Testis (tissue), 3 donors: ENCODE measurements around the gene KCNG4. TPM values are rescaled to one million over a fixed set of nuclear protein-coding genes. Genes with fewer than 3 reads are reported as not detected.

Source experiments
- DNase-seq: peaks from one replicate; pipeline ENCODE4 v3.0.0-alpha.2; 2019
- H3K27ac ChIP-seq, 2 donors: fragments of 200-600 bp; sonication (generic); one replicate each; pipeline ENCODE4 v1.5.1; 2019
- H3K27me3 ChIP-seq: fragments of 200-600 bp; sonication (generic); one replicate; pipeline ENCODE4 v1.5.1; 2019
- H3K36me3 ChIP-seq: fragments of 200-600 bp; sonication (generic); one replicate; pipeline ENCODE4 v1.5.1; 2017; ENCODE audit warnings: low read depth; ENCODE audit errors: missing control alignments
- H3K4me1 ChIP-seq: fragments of 200-600 bp; sonication (generic); one replicate; pipeline ENCODE4 v1.5.1; 2019
- H3K4me3 ChIP-seq, 2 donors: fragments of 200-600 bp; sonication (generic); one replicate each; pipeline ENCODE4 v1.5.1; 2017 to 2019
- H3K9me3 ChIP-seq: fragments of 200-600 bp; sonication (generic); one replicate; pipeline ENCODE4 v1.5.1; 2017
- CTCF ChIP-seq, 3 experiments: fragments of 450-650 bp in 2 of 3; fragments of 200-600 bp in 1 of 3; sonication (generic) in 1 of 3; IDR thresholded peaks; one replicate each; pipeline ENCODE4 v1.5.1; 2016 to 2019; ENCODE audit warnings: antibody characterized with exemption in 3 of 3, mild to moderate bottlenecking in 2 of 3, moderate library complexity in 1 of 3
- POLR2A ChIP-seq: fragments of 450-650 bp; IDR thresholded peaks from one replicate; pipeline ENCODE4 v1.6.1; 2017; ENCODE audit warnings: antibody characterized with exemption, mild to moderate bottlenecking, moderate library complexity
- WGBS, 2 donors: methylation state at CpG; one replicate each; pipeline ENCODE4 v1.1.5; 2018; 5-methylcytosine and 5-hydroxymethylcytosine counted together
- intact Hi-C: fragments of 100-400 bp; cut with DNase I; formaldehyde crosslinking; loops from one replicate; pipeline ENCODE4 v1.15.1; 2023; ENCODE audit warnings: low total_unique reads
- polyA plus RNA-seq: library from polyadenylated mRNA; stranded (reverse); fragments of 350-450 nt; fragmentation: Illumina TruSeq; extraction: RNeasy Lipid Tissue Mini Kit (QIAGEN cat#74804); gene quantifications from one replicate; pipeline ENCODE4 v1.2.3, GENCODE V29; 2014; ENCODE audit warnings: low read depth, low replicate concordance; ENCODE audit not compliant: insufficient read depth
- total RNA-seq, 2 donors: library from RNA; depleted of rRNA; stranded (reverse); fragments of >200 nt; gene quantifications; one replicate each; pipeline ENCODE4 v1.2.3, GENCODE V29; 2016

KCNG4 gene
- total and polyA plus RNA-seq, 3 donors from 2014 or later: 0.06 to 0.08 TPM; not detected in 1

- H3K4me1 ChIP-seq: no peaks in the 10 kb centered on the region
- no peak overlapping the region for H3K27ac ChIP-seq
- H3K36me3 ChIP-seq: no peaks in the 10 kb centered on the region
- no peak overlapping the region for H3K4me3 ChIP-seq
- no peaks in the 10 kb centered on the region for H3K27me3 ChIP-seq
- H3K9me3 ChIP-seq: no peaks in the 10 kb centered on the region
- WGBS, 2 donors: 89 to 90% methylated on average over 11 to 15 of the region's 15 CpGs
- TF ChIP-seq CTCF (IDR thresholded peaks at IDR 0.05) (no peak), POLR2A (no peak)
- intact Hi-C loops: no loop called here
- no peak for DNase-seq
Observed at GRCh38 chr16:84214451-84215066, 25.3 kb downstream of the KCNG4 start.

GRCh38 chr16:84212631-84213030 is 27.2 kb downstream of the KCNG4 start:
- H3K4me1 ChIP-seq: no peaks in the 10 kb centered on the region
- no peaks in the 10 kb centered on the region for H3K36me3 ChIP-seq
- intact Hi-C loops: no loop called here
- no peaks in the 10 kb centered on the region for H3K27me3 ChIP-seq
- DNase-seq: no peak
- 86 to 91% methylated on average over 4 of the region's 4 CpGs for WGBS, 2 donors
- TF ChIP-seq CTCF (IDR thresholded peaks at IDR 0.05): no peak
- TF ChIP-seq POLR2A: no peak
- no peak overlapping the region for H3K4me3 ChIP-seq
- no peaks in the 10 kb centered on the region for H3K9me3 ChIP-seq
- H3K27ac ChIP-seq: no peak overlapping the region

- no peaks in the 10 kb centered on the region for H3K36me3 ChIP-seq
- no peaks in the 10 kb centered on the region for H3K27me3 ChIP-seq
- H3K4me1 ChIP-seq: no peaks in the 10 kb centered on the region
- no peak overlapping the region for H3K4me3 ChIP-seq
- no peak overlapping the region for H3K27ac ChIP-seq
- TF ChIP-seq POLR2A: no peak
- TF ChIP-seq CTCF (IDR thresholded peaks at IDR 0.05): no peak
- H3K9me3 ChIP-seq: no peaks in the 10 kb centered on the region
- DNase-seq: no peak
- WGBS, 2 donors: 77 to 83% methylated on average over 4 of the region's 4 CpGs
- intact Hi-C loops: no loop called here
Observed at GRCh38 chr16:84212154-84212553, 27.7 kb downstream of the KCNG4 start.

GRCh38 chr16:84209989-84210388 is 29.8 kb downstream of the KCNG4 start:
- no peak for DNase-seq
- H3K27me3 ChIP-seq: no peaks in the 10 kb centered on the region
- TF ChIP-seq POLR2A (no peak), CTCF (IDR thresholded peaks at IDR 0.05) (no peak)
- WGBS, 2 donors: 81 to 86% methylated on average over 2 of the region's 2 CpGs
- no peaks in the 10 kb centered on the region for H3K4me1 ChIP-seq
- intact Hi-C loops: no loop called here
- no peaks in the 10 kb centered on the region for H3K36me3 ChIP-seq
- no peak overlapping the region for H3K27ac ChIP-seq
- no peak overlapping the region for H3K4me3 ChIP-seq
- H3K9me3 ChIP-seq: no peaks in the 10 kb centered on the region

- Histone ChIP-seq H3K36me3 (no peaks in the 10 kb centered on the region), H3K4me3 (no peak overlapping the region), H3K27me3 (no peaks in the 10 kb centered on the region), H3K27ac (no peak overlapping the region), H3K4me1 (no peaks in the 10 kb centered on the region), H3K9me3 (no peaks in the 10 kb centered on the region)
- WGBS, 2 donors: 84 to 92% methylated on average over 8 of the region's 8 CpGs
- TF ChIP-seq POLR2A: no peak
- no peak for TF ChIP-seq CTCF (IDR thresholded peaks at IDR 0.05)
- no peak for DNase-seq
- intact Hi-C loops: no loop called here
Observed at GRCh38 chr16:84207879-84208278, 31.9 kb downstream of the KCNG4 start.
